NCI-H2227 treated with DMSO at 0.1 percent for 48 hours (cell line): ENCODE data around the gene COL6A2.
"Not testable (repeated sequence)": the region's sequence is repeated elsewhere in the genome, so short reads cannot be mapped to it uniquely, and the experiment has no call there.

Source experiments
- DNase-seq: peaks from one replicate; lab custom pipeline; 2025; lab: John Stamatoyannopoulos, UW

COL6A2 gene

DNA sequence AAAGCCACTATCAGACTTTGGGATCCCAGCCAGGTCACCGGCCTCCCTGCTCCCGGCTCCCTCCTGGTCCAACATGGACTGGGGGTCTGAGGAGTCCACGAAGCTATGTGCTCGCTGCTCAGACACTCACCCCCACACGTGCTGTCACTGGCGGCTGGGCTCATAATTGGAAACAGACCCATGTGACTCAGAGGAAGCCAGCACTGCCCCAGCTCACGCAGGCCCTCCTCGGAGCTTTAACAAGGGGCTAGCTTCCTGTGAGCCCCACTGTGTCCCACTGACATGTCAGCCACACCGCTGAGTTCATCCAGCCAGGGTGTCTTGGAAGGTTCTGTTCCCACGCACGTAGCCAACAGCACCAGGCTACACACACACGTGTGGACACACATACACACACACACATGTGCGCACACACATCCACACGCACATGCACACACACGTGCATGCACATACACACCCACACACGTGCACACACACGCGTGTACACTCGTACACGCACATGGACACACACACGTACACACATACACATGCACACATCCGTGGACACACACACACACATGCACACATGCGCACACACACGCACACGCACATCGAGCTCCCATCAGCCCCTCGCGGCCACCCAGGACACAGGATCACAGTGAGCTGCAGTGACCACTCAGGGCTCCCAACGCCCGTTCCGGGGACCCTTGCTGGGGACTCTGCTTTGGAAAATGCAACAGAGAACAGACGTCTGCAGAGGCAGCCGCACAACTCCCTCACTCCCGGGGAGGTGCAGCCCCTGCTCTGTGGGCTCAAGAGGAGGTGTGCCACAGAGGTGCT, 18.4 kb upstream of the COL6A2 start:
- DNase-seq, result no peak

DNA sequence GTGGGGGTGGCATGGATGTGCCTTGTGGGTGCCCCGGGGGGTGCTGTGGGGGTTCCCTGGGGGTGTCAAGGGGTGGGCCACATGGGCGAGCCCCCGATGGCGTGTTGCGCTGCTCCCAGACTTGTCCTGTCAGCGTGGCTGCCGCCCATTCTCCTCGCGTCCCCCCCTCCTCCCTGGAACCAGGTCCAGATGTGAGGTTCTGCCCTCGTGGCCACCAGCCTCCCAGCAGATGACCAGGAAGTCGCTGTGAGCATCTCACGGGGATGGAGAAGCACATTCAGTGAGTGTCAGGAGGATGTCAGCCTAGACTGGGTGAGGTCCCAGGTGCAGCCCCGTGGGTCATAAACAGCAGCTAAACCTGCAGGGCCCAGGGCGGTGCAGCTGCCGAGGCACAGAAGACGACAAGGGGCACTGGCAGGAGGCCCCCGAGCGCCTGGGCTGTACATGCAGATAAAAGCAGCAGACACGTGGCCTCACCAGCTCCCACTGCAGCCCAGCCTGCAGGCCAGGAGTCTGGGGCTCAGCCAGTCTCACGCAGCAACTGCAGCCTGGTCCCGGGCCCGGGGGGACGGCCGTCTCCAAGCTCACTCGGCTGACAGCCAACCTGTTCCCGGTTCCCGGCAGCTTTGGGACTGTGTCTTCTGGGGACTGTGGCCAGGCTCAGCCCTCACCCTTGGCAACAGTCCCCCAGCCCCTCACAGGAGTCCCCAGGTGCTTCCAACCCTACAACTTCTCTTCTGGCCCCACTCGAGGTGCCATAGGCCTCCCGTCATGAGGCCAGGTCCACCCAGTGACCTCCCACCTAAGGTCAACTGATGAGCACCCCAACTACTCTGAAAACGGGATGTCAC, 17.5 kb upstream of the COL6A2 start:
- DNase-seq, result no peak

DNA sequence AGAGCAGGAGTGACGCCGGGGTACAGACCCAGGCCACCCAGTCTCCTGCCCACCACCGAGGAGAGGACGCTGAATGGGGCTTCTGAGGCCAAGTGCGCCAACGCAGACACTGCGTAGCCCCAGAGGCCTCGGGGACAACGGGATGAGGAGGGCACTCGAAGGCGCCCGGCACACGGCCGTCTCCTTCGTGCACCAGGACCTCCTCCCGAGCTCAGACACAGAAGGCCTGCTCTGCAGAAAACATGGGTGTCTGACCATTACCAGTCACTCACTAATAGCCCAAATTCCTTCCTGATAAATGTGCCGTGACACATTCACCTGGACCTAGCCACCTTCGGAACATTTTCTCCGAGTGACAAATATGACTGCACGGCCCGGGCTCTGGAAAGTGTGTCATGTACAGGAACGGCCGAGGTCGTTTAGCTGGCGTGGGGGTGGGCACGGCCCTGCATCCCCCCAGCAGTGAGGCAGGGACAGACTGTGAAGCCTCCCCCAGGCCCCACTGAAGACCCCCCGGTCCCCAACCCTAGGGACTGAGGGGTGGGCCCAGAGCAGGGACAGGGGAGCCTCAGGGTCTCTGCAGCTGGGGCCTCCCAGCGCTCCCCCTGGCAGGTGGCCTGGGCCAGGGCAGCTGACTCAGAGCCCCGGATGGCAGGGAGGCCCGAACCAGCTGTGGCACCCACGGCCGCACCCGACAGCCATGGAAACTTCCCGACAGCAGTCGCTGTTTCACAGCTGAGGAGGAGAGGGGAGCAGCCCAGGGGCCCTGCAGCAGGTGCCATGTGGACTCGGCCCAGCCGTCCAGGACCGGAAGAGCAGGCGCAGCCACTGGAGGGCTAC, 16.7 kb upstream of the COL6A2 start:
- no peak for DNase-seq

DNA sequence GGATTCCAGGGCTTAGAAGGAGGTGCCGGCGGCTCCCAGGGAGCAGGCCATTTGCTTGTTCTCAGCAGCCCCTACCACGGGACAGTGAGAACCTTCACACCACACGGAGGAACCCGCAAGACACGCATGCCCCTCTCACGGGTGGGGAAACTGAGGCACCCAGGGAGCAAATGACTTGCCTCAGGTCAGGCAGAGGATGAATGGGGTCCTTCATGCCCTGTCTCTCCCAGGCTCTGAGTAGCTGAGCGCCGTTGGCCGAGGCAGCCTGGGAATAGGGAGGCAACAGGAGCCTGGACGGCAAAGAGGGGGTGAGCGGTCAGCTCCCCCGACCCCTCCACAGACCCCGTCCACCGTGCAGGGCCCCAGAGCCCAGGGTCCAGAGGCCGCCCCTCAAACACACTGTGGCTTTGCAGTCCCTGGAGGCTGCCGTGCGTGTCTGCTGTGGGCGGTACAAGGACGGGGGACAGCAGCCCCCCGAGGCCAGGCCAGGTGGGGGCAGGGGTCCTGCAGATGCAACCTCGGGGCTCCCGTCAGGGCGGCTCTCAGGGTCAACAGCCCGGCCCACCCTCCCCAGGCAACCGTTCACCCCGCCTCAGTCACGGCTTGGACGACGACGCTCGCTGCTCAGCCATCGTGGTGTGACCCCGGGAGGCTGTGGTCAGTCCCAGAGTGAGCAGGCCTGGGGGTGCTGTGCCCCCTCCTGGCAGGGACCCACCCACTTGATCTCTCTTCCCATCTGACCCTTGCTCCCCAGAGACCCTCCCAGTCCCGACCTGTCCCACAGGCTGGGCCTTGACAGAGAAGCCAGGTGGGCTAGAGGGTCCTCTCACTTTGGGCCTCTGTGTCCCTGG, 15.8 kb upstream of the COL6A2 start:
- DNase-seq, result no peak

DNA sequence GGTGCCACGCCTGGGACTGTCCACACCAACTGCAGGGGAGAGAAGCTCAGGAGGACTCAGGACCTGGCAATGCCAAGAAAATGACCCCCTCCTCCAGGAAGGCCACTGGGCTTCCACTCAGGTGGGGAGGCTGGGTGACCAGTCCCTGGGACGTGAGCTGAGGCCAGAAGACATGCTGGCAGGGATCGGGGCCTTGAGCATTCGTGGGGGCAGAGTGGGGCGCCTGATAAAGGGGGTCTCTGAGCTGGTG, 15.3 kb upstream of the COL6A2 start:
- DNase-seq, result no peak

DNA sequence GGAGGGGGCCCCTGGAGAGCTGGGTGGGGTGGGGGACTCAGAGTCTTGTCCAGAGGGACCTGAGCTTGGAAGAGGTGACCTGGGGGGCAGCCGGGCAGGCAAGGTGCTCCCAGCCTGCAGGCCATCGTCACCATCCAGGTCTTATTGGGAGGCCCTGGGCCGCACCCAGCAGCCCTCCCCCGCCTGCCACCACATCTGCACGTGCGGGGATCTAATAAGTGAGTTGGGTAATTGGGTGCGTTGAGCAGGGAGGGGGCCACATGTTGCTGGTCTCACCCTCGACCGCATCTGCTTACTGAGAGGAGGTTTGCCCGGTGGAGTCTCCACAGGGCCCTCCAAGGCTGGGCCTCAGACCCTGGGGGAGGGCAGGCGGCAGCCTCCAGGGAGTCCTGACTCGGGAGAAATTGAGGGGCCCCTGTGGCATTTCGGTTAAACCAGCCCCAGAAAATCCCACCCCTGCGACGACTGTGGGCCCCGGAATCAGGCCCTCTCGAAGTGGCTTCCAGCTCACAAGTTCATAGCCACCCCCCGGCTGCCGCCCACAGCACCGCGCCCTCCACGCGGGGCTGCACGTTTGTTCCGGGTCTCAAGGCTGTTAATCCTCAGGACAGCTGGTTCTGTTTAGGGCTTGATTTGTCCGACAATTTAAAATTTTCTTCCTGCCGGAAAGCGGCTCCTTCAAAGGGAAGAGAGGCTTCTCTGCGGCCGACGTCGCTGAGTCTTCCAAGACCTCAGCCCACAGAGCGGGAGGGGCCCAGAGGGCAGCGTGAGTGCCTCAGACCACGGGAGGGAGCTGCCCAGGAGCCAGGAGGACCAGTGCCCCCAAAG, 14.7 kb upstream of the COL6A2 start:
- no peak for DNase-seq

DNA sequence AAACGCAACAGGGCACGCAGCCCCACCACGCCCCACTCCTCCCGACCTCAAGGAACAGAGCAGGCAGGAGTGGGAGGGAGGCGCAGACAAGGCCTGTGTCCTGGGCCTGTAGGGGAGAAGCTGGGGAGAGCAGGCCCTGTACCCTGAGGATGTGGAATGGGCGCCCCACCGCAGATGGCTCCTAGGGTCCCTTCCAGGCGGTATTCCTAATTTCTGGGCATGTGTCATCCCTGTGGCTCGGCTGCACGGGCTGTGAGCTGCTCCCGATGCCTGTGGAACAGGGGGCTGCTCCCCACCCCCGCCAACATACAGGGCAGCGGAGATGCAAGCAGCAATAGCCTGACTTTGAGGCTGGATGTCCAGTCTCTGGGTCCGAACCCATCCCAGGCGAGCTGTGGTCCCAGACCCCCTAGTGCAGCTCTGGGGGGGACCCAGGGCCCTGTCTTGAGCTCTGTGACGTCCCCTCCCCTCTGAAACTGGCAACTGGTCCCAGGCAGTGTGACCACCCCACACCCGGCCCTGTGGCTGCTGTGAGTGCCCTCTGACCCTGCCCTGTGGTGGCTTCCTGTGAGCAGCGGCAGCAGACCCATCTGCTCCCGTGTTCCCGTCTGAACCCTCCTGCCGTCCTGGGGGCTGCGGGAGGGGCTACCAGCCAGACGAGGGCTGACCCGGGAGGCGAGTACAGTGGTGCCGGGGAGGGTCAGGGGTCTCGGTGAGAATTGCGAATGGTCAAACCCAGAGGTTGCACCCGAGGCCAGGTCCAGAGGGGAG, 13.9 kb upstream of the COL6A2 start:
- no peak for DNase-seq

DNA sequence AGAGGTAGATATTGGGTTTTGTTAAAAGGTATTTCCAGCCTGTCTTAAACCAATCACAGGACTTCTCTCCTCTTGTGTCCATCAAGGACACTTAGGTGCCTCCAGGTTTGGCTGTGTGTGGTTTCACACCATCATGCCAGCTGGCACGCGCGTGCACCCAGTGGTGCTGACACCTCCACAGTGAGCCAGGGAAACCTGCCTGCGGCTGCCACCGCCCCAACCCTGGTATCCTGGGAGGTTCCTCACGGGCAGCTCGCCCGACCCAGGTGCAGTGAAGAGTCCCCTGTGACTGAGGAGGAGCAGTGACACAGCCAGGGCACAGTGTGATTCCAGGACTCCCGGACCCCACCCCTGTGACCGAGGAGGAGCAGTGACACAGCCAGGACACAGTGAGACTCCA, 13.2 kb upstream of the COL6A2 start:
- no peak for DNase-seq

DNA sequence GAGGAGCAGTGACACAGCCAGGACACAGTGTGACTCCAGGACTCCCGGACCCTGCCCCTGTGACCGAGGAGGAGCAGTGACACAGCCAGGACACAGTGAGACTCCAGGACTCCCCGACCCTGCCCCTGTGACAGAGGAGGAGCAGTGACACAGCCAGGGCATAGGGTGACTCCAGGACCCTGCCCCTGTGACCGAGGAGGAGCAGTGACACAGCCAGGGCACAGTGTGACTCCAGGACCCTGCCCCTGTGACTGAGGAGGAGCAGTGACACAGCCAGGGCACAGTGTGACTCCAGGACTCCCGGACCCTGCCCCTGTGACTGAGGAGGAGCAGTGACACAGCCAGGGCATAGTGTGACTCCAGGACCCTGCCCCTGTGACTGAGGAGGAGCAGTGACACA, 12.7 kb upstream of the COL6A2 start:
- DNase-seq, result not testable (repeated sequence)

DNA sequence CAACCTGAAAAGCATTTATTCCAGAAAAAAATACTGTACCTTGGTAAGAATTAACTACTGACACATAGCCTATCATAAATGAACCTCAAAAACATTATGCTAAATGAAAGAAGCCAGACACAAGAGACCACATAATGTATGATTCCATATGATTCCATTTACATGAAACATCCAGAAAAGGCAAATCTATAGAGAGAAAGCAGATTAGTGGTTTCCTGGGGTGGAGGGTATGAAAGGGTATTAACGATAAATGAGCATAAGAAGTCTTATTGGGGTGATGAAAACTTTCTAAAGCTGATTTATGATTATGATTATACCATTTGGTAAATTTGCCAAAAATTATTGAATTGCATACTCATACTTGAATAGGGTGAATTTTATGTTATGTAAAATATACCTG, 10.3 kb upstream of the COL6A2 start:
- DNase-seq, result no peak

DNA sequence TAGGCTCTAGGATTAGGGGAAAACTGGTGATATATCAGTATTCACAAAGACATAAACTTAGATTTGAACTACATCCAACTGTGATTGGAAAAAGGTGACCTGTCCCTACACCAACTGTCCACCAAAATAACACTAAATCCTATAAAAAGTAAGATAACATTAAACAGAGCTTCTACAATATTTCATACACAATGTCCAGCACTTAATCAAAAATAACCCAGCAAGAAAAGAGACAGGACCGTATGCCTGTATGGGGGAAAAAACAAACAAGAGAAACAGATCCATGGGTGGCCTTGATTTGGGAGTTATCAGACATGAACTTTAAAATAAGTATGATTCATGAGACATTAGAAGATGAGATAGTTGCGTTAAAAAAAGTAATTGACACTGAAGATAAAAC, 9.7 kb upstream of the COL6A2 start:
- DNase-seq, result no peak

DNA sequence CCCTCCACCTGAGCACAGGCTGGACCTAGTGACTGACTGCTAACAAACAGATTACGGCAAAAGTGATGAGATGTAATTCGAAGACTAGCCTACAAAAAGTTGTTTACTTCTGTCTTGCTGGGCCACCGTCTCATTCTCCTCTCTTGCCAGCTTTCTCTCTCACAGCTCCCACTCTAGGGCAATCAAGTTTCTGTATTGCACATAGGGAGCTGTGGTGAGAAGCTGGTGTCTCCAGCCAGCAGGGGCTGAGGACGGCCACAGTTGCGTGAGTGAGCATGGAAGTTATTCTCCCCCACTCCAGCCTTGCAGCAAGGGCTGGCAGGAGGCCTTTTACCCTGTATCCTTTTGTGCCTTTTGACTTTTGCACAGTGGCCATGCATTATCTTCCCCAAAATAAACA, 8.6 kb upstream of the COL6A2 start:
- no peak for DNase-seq

DNA sequence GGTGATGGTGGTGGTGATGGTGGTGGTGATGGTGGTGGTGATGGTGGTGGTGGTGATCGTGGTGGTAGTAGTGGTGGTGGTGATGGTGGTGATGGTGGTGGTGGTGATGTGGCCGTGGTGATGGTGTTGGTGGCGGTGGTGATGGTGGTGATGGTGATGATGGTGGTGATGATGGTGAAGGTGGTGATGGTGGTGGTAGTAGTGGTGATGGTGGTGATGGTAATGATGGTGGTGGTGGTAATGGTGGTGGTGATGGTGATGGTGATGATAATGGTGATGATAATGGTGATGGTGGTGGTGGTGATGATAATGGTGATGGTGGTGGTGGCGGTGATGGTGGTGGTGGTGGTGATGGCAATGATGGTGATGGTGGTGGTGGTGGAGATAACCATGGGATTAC, 6.8 kb upstream of the COL6A2 start:
- no peak for DNase-seq

DNA sequence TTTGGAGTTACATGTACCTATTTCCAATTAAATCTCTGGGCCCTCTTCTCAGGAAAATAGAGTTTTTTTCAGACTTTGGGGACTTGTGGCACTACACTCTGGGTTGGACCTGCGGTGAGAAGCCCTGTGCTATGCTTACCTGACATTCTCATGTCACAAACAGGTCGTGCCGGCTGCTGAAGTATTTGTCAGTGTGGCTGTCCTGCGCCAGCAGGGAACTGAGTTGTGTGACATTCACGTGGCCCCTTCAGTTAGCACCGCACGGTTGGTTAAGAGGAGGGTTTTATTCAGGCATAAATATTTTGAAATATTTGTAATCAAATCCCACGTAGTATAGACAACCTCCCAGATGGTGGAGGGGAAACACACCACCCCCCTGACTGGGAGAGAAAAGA, 6.3 kb upstream of the COL6A2 start:
- DNase-seq, result no peak

DNA sequence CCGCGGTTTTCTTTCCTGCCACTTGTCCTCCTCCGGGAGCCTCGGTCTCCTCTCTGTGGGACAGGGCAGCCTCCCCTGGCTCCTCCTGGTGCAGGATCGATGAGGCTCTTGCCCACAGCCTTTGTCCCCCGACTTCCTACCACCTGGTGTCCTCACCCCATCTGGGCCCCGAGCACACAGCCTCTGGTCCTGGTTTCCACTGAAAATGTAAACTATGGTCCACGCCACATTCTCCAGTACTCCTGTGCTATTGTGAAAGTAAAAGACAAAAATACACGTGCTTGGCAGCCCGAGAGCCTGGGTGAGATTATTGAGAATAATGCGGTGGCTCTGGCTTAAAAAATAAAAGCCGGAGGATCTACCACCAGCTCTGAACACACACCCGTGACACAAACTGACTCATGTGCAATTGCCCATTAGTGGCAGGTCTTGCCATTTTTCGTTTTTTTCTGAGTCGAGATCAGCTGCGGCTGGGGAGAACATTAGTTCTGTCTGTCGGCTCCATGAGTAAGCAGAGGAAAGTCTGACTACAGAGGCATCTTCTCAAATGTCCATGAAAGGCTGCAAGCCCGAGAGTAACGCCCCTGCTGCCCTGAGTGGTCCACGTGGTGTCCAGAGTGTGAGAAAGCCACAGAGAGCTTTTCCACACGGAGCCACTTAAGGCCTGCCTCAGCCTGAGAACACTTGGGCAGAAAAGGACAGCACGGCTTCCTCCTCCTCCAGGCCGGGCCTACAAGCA, 5.7 kb upstream of the COL6A2 start:
- no peak for DNase-seq

DNA sequence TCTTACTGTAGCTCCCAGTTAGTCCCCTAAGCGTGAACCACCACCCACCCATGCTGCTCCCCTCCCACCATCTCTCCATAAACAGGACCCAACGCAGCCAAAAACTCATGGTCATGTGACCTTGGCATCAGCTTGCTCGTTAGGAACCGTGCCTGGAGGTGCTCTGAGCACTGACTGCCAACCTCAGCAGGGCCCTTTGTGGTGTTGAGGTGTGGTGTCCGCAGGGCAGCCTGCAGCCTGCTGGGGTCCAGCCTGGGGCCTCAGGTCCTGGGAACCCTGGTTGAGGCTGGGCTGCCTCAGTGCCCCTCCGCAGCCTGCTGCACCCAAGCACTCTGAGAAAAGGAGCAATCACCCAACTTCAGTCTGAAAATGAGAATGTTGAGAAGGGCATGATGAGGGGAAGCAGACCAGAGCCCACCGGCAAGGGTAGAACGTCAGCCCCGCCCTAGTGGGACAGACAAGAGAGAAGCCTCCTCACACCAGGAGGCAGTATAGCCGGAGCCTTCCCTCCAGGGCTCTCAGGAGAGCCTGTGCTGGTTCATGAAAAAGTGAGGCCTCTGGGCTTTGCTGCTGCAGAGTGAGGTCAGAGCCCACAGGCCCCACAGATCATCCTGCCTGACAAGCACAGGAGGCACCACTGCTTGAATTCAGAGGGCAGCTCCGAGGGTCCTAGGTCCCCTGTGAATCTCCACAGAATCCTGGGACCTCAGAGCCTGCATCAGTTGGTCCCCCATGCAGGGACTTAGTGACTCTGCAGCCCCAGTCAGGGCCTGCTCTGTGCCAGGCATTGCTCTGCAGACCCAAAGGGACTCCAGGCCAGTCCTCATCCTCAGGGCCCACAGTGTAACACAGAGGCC, 4.9 kb upstream of the COL6A2 start:
- DNase-seq, result no peak

DNA sequence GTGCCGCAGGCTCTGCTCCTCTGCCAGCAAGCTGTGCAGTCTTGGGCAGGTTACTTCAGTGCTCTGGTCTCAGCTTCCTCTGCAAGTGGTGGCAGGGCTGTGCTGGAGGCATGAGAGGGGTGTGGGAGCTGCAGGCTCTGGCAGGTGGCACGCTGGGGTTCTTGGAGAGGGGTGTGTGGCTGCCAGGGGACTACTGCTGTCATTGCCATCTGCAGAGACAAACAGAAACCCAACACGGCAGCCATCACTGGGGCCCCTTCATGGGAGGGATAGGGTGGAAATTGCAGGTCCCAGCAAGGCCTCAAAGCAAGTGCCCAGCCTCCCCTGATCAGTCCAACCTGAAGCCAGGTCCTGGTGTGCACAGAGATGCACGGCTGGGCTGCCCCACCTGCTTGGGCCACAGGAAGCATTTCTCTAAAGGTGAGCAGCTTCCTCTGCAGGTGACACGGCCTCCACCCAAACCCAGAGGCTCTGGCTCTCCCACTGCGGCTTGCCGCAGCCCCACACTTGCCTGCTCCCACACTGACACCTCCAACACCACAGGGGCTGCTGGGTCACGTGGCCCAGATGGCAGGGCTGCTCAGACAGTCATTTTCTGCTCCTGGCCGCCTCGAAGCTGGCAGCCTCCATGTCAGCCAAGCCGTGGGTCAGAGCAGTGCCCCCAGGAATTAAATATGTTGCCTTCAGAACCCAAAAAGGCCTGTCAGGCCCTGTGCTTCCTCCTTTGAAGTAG, 4.1 kb upstream of the COL6A2 start:
- no peak for DNase-seq
